H4 (cell line): ENCODE measurements around the gene ELOVL7. TPM values are rescaled to one million over a fixed set of nuclear protein-coding genes. Genes with fewer than 3 reads are reported as not detected.
"Not testable (repeated sequence)": the region's sequence is repeated elsewhere in the genome, so short reads cannot be mapped to it uniquely, and the experiment has no call there.

ENCODE experiments used
- DNase-seq: peaks from one replicate; pipeline ENCODE4 v3.0.0-alpha.2; 2015; ENCODE audit warnings: low spot score
- total RNA-seq: library from RNA; depleted of rRNA; stranded (reverse); fragments of >200 nt; shearing (Covaris generic); gene quantifications from 2 replicates; pipeline ENCODE4 v1.2.3, GENCODE V29; 2014; rRNA removed

The ELOVL7 gene
- total RNA-seq, 1 experiment from 2014 or later: 8.6 TPM

DNA sequence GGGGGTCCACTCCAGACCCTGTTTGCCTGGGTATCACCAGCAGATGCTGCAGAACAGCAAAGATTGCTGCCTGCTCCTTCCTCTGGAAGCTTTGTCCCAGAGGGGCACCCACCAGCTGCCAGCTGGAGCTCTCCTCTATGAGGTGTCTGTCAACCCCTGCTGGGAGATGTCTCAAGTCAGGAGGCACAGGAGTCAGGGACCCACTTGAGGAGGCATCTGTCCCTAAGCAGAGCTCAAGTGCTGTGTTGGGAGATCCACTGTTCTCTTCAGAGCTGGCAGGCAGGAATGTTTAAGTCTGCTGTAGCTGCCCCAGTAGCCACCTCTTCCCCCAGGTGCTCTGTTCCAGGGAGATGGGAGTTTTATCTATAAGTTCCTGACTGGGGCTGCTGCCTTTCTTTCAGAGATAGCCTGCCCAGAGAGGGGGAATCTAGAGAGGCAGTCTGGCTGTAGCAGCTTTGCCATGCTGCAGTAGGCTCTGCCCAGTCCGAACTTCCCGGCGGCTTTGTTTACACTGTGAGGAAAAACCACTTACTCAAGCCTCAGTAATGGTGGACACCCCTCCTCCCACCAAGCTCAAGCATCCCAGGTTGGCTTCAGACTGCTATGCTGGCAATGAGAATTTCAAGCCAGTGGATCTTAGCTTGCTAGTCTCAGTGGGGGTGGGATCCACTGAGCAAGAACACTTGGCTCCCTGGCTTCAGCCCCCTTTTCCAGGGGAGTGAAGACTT, 128.7 kb downstream of the ELOVL7 start:
- not testable (repeated sequence) for DNase-seq

DNA sequence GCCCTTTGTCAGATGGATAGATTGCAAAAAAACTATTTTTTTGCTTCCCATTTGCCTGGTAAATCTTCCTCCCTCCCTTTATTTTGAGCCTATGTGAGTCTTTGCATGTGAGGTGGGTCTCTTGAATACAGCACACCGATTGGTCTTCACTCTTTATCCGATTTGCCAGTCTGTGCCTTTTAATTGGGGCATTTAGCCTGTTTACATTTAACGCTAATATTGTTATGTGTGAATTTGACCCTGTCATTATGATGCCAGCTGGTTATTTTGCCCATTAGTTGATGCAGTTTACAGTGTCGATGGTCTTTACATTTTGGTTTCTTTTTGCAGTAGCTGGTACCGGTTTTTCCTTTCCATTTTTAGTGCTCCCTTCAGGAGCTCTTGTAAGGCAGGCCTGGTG, 131.1 kb downstream of the ELOVL7 start:
- no peak for DNase-seq

DNA sequence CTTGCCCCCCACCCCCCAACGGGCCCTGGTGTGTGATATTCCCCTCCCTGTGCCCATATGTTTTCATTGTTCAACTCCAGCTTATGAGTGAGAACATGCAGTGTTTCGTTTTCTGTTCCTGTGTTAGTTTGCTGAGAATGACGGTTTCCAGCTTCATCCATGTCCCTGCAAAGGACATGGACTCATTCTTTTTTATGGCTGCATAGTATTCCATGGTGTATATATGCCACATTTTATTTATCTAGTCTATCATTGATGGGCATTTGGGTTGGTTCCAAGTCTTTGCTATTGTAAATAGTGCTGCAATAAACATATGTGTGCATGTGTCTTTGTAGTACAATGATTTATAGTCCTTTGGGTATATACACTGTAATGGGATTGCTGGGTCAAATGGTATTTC, 132.2 kb downstream of the ELOVL7 start:
- not testable (repeated sequence) for DNase-seq

GRCh38 chr5:60710362-60710761, 133.7 kb downstream of the ELOVL7 start:
- no peak for DNase-seq

GRCh38 chr5:60705144-60705543, 138.9 kb downstream of the ELOVL7 start:
- no peak for DNase-seq

- no peak for DNase-seq
These were observed 140.1 kb downstream of the ELOVL7 start for GRCh38 chr5:60703944-60704343.

Other genes starting within 250 kb of the ELOVL7 start
- 31.9 and 41.6 TPM in 2 replicates for gene DEPDC1B, start 144.1 kb downstream of the ELOVL7 start, total RNA-seq
- 37.2 and 44.9 TPM in 2 replicates for gene ERCC8, start 100.8 kb upstream of the ELOVL7 start, total RNA-seq
- gene NDUFAF2, start 100.9 kb upstream of the ELOVL7 start, total RNA-seq: 60.2 and 76.2 TPM in 2 replicates